ENCODE measurements around the gene CFHR5.
"Not testable (repeated sequence)": the region's sequence is repeated elsewhere in the genome, so short reads cannot be mapped to it uniquely, and the experiment has no call there.

DNA sequence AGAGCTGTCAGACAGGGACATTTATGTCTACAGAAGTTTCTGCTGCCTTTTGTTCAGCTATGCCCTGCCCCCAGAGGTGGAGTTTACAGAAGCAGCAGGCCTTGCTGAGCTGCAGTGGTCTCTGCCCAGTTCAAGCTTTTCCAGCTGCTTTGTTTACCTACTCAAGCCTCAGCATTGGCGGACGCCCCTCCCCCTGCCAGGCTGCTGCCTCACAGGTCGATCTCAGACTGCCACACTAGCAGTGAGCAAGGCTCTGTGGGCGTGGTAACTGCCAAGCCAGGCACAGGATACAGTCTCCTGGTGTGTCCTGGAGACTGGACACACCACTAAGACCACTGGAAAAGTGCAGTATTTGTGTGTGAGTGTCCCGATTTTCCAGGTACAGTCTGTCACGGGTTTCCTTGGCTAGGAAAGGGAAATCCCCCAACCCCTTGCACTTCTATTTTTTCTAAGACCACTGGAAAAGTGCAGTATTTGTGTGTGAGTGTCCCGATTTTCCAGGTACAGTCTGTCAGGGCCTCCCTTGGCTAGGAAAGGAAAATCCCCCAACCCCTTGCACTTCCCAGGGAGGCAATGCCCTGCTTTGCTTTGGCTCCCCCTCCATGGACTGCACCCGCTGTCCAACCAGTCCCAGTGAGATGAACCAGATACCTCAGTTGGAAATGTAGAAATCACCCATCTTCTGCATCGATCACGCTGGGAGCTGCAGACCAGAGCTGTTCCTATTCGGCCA is 14.7 kb downstream of the CFHR5 start:
- not testable (repeated sequence) for TF ChIP-seq CTCF (conservative IDR thresholded peaks at IDR 0.05; ENCODE audit: low read depth, low read length); RFX5 (IDR thresholded peaks at IDR 0.05; ENCODE audit: low read depth, low read length); POLR2A (IDR thresholded peaks at IDR 0.05; ENCODE audit: low read depth, low read length); CHD1 (IDR thresholded peaks at IDR 0.05; ENCODE audit: low read depth, low read length); BHLHE40 (IDR thresholded peaks at IDR 0.05; ENCODE audit: low read depth, low read length); RCOR1 (IDR thresholded peaks at IDR 0.05; ENCODE audit: insufficient replicate concordance, low read length); CEBPB (IDR thresholded peaks at IDR 0.05; ENCODE audit: low read depth, low read length); USF2 (IDR thresholded peaks at IDR 0.05; ENCODE audit: low read depth, low read length)
